ENCODE measurements around the gene IGLL5.

Gene IGLL5

GRCh38 chr22:22907551-22908494, 20.2 kb downstream of the IGLL5 start:
- Histone ChIP-seq H3K36me3 (ENCODE audit: control insufficient read depth, insufficient read depth, low read length, severe bottlenecking) (no peaks in the 10 kb centered on the region), H3K27me3 (replicated peaks; ENCODE audit: control insufficient read depth, insufficient read depth, low read length) (peaks cover 30% of the 10 kb centered on the region), H3K9me3 (ENCODE audit: control insufficient read depth, low read length) (no peaks in the 10 kb centered on the region), H3K4me1 (ENCODE audit: control insufficient read depth, insufficient read depth, low read length) (no peaks in the 10 kb centered on the region), H3K9ac (ENCODE audit: low read length) (no peak overlapping the region), H3K4me3 (ENCODE audit: low read length) (no peak overlapping the region)
- no peak for DNase-seq (ENCODE audit: low read depth)

GRCh38 chr22:22908495-22908861, 20.9 kb downstream of the IGLL5 start:
- H3K9me3 ChIP-seq (ENCODE audit: control insufficient read depth, low read length), result no peaks in the 10 kb centered on the region
- DNase-seq (ENCODE audit: low read depth), result no peak
- no peaks in the 10 kb centered on the region for H3K4me1 ChIP-seq (ENCODE audit: control insufficient read depth, insufficient read depth, low read length)
- H3K36me3 ChIP-seq (ENCODE audit: control insufficient read depth, insufficient read depth, low read length, severe bottlenecking), result no peaks in the 10 kb centered on the region
- H3K27me3 ChIP-seq (replicated peaks; ENCODE audit: control insufficient read depth, insufficient read depth, low read length), result peaks cover 30% of the 10 kb centered on the region
- H3K4me3 ChIP-seq (ENCODE audit: low read length), result no peak overlapping the region
- no peak overlapping the region for H3K9ac ChIP-seq (ENCODE audit: low read length)

DNA sequence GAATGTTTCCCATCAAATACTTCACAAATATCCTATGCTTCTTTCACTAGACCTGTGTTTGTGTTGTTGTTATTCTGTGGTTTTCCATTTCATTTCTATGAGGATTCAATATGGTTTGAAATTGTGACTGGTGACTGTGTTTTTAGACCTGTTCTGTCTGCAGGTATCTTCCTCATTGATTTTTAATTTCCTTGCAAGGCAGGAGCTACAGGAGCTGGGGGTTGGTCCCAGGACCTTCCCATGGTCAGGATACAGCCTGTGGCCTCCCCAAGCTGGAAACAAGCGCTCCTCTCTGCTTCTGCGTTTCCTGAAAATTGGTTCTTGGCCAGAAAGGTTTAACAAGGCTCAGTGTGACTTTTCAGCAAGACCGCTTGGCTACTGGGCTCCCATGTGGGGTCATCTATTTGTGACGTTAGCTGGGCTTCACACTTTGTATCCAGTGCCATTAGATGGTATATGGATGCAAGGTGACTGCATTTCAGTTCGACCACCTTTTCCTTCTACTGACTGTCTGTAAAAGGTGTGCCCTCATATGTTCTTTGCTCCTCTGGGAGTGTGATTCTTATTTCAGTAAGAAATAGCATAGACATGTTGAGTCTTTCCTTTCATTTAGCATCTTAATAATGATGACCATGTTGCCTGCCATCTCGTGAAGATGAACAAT, 21.5 kb downstream of the IGLL5 start:
- no peaks in the 10 kb centered on the region for H3K9me3 ChIP-seq (ENCODE audit: control insufficient read depth, low read length)
- H3K9ac ChIP-seq (ENCODE audit: low read length), result no peak overlapping the region
- H3K36me3 ChIP-seq (ENCODE audit: control insufficient read depth, insufficient read depth, low read length, severe bottlenecking), result no peaks in the 10 kb centered on the region
- no peaks in the 10 kb centered on the region for H3K4me1 ChIP-seq (ENCODE audit: control insufficient read depth, insufficient read depth, low read length)
- no peak for DNase-seq (ENCODE audit: low read depth)
- peaks cover 33% of the 10 kb centered on the region for H3K27me3 ChIP-seq (replicated peaks; ENCODE audit: control insufficient read depth, insufficient read depth, low read length)
- H3K4me3 ChIP-seq (ENCODE audit: low read length), result no peak overlapping the region

DNA sequence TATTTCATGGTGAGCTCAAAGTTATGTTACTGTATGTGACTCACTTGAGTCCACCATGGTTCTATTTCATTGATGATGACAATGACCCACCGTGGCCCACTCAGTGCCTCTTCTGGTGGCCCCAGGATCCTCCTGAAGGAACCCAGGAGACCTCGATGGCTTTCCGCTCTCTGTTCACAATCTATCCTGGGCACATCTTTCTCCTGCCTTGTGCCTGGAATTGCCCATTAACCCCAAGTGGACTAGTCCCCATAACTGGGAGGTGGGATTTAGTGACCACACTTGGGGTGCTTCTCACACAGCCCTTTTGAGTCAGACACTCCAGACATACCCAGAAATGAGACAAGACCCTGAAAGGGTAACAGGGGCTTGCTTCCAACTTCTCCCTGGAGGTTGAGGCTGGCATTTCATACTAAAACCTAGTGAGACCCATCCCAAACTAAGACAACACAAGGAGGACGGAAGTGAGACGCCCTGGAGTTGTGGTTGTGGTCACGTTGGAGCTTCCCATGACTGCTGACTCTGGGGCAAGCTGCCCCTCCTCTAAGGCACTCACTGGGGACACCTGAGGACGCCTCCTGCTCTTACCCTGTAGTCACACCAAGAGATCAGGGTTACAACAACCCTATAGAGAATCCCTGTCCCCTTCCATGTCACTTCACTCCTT, 22.1 kb downstream of the IGLL5 start:
- Histone ChIP-seq H3K27me3 (replicated peaks; ENCODE audit: control insufficient read depth, insufficient read depth, low read length) (peaks cover 33% of the 10 kb centered on the region), H3K4me3 (ENCODE audit: low read length) (no peak overlapping the region), H3K9ac (ENCODE audit: low read length) (no peak overlapping the region), H3K4me1 (ENCODE audit: control insufficient read depth, insufficient read depth, low read length) (no peaks in the 10 kb centered on the region), H3K36me3 (ENCODE audit: control insufficient read depth, insufficient read depth, low read length, severe bottlenecking) (no peaks in the 10 kb centered on the region), H3K9me3 (ENCODE audit: control insufficient read depth, low read length) (no peaks in the 10 kb centered on the region)
- no peak for DNase-seq (ENCODE audit: low read depth)

DNA sequence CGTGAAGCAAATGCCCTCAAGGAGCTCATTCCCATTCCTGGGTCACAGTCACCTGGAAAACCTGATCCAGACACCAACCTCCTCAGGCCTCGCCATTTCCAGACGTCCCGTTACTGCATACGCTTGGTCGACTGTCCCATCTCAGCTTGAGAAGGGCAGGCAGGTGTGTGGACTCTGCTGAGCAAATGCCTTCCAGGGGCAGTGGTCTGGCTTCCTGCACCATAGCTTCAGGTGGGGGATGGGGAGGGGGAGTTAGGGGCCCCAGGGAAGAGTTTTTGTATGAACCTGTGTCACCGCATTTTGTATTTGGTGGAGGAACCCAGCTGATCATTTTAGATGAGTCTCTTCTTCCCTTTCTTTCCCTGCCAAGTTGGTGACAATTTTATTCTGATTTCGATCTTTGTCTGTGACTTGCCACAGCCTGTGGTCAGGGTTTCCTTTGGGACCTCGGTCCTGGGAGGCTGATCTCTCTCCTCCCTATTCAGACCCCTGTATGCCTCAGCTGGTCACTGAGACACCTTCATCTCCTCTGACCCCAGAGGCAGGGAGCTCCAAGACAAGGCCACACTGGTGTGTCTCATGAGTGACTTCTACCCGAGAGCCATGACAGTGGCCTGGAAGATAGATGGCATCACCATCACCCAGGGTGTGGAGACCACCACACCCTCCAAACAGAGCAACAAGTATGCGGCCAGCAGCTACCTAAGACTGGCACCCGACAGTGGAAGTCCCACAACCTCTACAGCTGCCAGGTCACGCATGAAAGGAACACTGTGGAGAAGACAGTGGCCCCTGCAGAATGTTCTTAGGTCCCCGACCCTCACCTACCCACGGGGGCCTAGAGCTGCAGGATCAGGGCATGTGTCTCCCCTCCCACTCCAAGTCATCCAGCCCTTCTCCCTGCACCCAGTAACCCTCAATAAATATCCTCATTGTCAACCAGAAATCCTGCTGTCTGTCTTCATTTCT, 22.9 kb downstream of the IGLL5 start:
- Histone ChIP-seq H3K9me3 (ENCODE audit: control insufficient read depth, low read length) (no peaks in the 10 kb centered on the region), H3K9ac (ENCODE audit: low read length) (no peak overlapping the region), H3K4me1 (ENCODE audit: control insufficient read depth, insufficient read depth, low read length) (no peaks in the 10 kb centered on the region), H3K4me3 (ENCODE audit: low read length) (no peak overlapping the region), H3K27me3 (replicated peaks; ENCODE audit: control insufficient read depth, insufficient read depth, low read length) (peaks cover 33% of the 10 kb centered on the region), H3K36me3 (ENCODE audit: control insufficient read depth, insufficient read depth, low read length, severe bottlenecking) (no peaks in the 10 kb centered on the region)
- no peak for DNase-seq (ENCODE audit: low read depth)

DNA sequence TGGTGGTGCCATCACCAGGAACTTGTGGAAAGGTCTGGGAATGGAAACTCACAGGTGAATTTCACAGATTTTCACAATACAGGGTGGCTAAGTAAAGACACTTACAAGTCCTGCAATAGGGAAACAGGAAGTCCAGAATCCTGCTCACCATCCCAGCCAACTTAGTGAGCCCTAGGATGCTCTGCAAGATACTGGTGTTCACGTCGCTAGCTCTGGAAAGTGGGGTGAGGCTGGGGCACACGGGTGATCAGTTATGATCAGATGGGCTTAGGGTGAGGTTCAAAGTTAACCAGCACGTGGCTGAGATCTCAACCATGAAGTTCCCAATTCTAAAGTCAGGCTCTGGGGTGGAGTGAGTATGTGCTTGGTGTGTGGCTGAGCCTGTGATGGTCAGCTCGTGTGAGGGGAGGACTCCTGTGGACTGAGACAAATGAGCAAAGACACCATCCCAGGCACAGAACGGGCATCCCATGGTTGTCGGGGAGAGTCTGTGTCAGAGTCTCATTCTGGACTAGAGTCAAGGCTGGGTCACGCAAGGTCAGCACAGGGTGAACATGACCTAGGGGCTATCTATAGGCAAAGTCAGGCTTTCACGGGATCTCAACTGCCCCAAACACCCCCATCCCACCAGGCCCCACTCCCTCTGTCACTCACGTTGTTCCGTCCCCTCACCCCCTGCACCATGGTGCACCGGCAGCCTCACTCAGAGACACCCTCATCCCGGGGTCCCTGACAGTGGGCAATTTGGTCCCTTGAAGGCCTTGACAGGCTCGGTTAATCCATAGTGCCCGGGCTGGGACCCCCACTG, 23.9 kb downstream of the IGLL5 start:
- Histone ChIP-seq H3K9ac (ENCODE audit: low read length) (no peak overlapping the region), H3K27me3 (replicated peaks; ENCODE audit: control insufficient read depth, insufficient read depth, low read length) (peaks cover 39% of the 10 kb centered on the region), H3K36me3 (ENCODE audit: control insufficient read depth, insufficient read depth, low read length, severe bottlenecking) (no peaks in the 10 kb centered on the region), H3K9me3 (ENCODE audit: control insufficient read depth, low read length) (no peaks in the 10 kb centered on the region), H3K4me3 (ENCODE audit: low read length) (no peak overlapping the region), H3K4me1 (ENCODE audit: control insufficient read depth, insufficient read depth, low read length) (no peaks in the 10 kb centered on the region)
- DNase-seq (ENCODE audit: low read depth), result no peak

- Histone ChIP-seq H3K9me3 (ENCODE audit: control insufficient read depth, low read length) (no peaks in the 10 kb centered on the region), H3K4me1 (ENCODE audit: control insufficient read depth, insufficient read depth, low read length) (no peaks in the 10 kb centered on the region), H3K36me3 (ENCODE audit: control insufficient read depth, insufficient read depth, low read length, severe bottlenecking) (no peaks in the 10 kb centered on the region), H3K27me3 (replicated peaks; ENCODE audit: control insufficient read depth, insufficient read depth, low read length) (peaks cover 36% of the 10 kb centered on the region), H3K9ac (ENCODE audit: low read length) (no peak overlapping the region), H3K4me3 (ENCODE audit: low read length) (no peak overlapping the region)
- DNase-seq (ENCODE audit: low read depth), result no peak
Observed at GRCh38 chr22:22912135-22912987, 24.7 kb downstream of the IGLL5 start.

DNA sequence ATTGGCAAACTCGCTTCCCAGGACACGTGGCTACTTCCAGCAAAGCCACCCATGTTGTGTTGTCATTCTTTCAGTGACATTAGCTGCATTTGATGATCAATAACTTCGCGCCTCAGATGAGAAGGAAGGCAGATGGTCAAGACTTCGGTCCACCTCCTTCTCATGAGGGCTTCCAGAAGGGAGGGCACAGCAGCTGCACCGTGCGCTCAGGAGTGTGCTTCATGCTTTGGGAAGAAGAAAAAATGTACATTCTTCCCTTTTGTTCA, 25.3 kb downstream of the IGLL5 start:
- Histone ChIP-seq H3K9me3 (ENCODE audit: control insufficient read depth, low read length) (no peaks in the 10 kb centered on the region), H3K4me3 (ENCODE audit: low read length) (no peak overlapping the region), H3K27me3 (replicated peaks; ENCODE audit: control insufficient read depth, insufficient read depth, low read length) (peaks cover 39% of the 10 kb centered on the region), H3K36me3 (ENCODE audit: control insufficient read depth, insufficient read depth, low read length, severe bottlenecking) (no peaks in the 10 kb centered on the region), H3K9ac (ENCODE audit: low read length) (no peak overlapping the region), H3K4me1 (ENCODE audit: control insufficient read depth, insufficient read depth, low read length) (no peaks in the 10 kb centered on the region)
- DNase-seq (ENCODE audit: low read depth), result no peak

DNA sequence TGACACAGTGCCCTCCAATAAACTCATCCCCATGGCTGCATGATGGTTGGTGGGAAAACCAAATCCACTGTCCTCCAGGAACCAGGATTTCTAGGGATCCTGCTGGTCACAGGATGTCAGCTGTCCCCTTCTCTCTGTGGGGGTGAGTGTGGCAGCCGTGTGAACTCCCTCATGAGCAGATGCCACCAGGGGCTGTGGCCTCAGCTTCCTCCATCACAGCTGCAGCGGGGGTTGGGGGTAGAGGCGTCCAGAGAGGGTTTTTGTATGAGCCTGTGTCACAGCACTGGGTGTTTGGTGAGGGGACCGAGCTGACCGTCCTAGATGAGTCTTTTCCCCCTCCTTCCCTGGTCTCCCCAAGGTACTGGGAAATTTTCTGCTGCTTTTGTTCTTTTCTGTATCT, 26.4 kb downstream of the IGLL5 start:
- peaks cover 31% of the 10 kb centered on the region for H3K27me3 ChIP-seq (replicated peaks; ENCODE audit: control insufficient read depth, insufficient read depth, low read length)
- DNase-seq (ENCODE audit: low read depth), result no peak
- H3K4me3 ChIP-seq (ENCODE audit: low read length), result no peak overlapping the region
- H3K9ac ChIP-seq (ENCODE audit: low read length), result no peak overlapping the region
- H3K9me3 ChIP-seq (ENCODE audit: control insufficient read depth, low read length), result no peaks in the 10 kb centered on the region
- H3K36me3 ChIP-seq (ENCODE audit: control insufficient read depth, insufficient read depth, low read length, severe bottlenecking), result no peaks in the 10 kb centered on the region
- no peaks in the 10 kb centered on the region for H3K4me1 ChIP-seq (ENCODE audit: control insufficient read depth, insufficient read depth, low read length)
